Neural cell (in vitro differentiated cells): ENCODE data around the gene PAK1. TPM values are rescaled to one million over a fixed set of nuclear protein-coding genes. Genes with fewer than 3 reads are reported as not detected.

Experiments used
- H2AFZ ChIP-seq: fragments of 200-600, 300-800 bp; sonication (generic), shearing (Covaris generic); 2 replicates; pipeline ENCODE4 v1.6.0; 2014; ENCODE audit warnings: low read depth, mild to moderate bottlenecking, antibody characterized with exemption, low read length, moderate library complexity
- H3F3A ChIP-seq: fragments of 200-600 bp; shearing (Covaris generic); 2 replicates; pipeline ENCODE4 v1.6.1; 2016; ENCODE audit warnings: mild to moderate bottlenecking, moderate library complexity, mixed read lengths, antibody characterized with exemption, low read length; ENCODE audit not compliant: insufficient read depth, poor library complexity, severe bottlenecking
- H3K27ac ChIP-seq: fragments of 200-600, 300-800 bp; sonication (generic), shearing (Covaris generic); 2 replicates; pipeline ENCODE4 v1.5.1; 2014; ENCODE audit warnings: mild to moderate bottlenecking, low read length, moderate library complexity
- H3K27me3 ChIP-seq: fragments of 300-800, 200-600 bp; sonication (generic), shearing (Covaris generic); 2 replicates; pipeline ENCODE4 v1.6.0; 2014; ENCODE audit warnings: mild to moderate bottlenecking, low read depth, low read length, moderate library complexity; ENCODE audit not compliant: insufficient read depth
- H3K36me3 ChIP-seq: fragments of 300-800, 200-600 bp; sonication (generic), shearing (Covaris generic); 2 replicates; pipeline ENCODE4 v1.5.1; 2014; ENCODE audit warnings: mild to moderate bottlenecking, antibody characterized with exemption, low read length, moderate library complexity; ENCODE audit not compliant: insufficient read depth
- H3K4me2 ChIP-seq: fragments of 300-800, 200-600 bp; sonication (generic), shearing (Covaris generic); 2 replicates; pipeline ENCODE4 v1.6.0; 2014; ENCODE audit warnings: mild to moderate bottlenecking, low read length
- H3K4me3 ChIP-seq: fragments of 300-800, 200-600 bp; sonication (generic), shearing (Covaris generic); 2 replicates; pipeline ENCODE4 v1.5.1; 2014; ENCODE audit warnings: mild to moderate bottlenecking, low read length, moderate library complexity
- H3K79me2 ChIP-seq: fragments of 200-600 bp; shearing (Covaris generic); replicated peaks from 2 replicates; pipeline ENCODE4 v1.6.0; 2014; ENCODE audit warnings: mild to moderate bottlenecking, low read length, moderate library complexity; ENCODE audit not compliant: insufficient read depth
- H3K9ac ChIP-seq: fragments of 300-800, 200-600 bp; sonication (generic), shearing (Covaris generic); 2 replicates; pipeline ENCODE4 v1.6.1; 2016; ENCODE audit warnings: mild to moderate bottlenecking, low read length, mixed read lengths
- H3K9me2 ChIP-seq: fragments of 200-600 bp; shearing (Covaris generic); 2 replicates; pipeline ENCODE4 v1.6.1; 2016; ENCODE audit warnings: mild to moderate bottlenecking, low read length, mixed read lengths; ENCODE audit not compliant: insufficient read depth
- H3K9me3 ChIP-seq: fragments of 200-600, 300-800 bp; sonication (generic), shearing (Covaris generic); 2 replicates; pipeline ENCODE4 v1.6.1; 2016; ENCODE audit warnings: mild to moderate bottlenecking, mixed run types, low read length, moderate library complexity, mixed read lengths
- H4K20me1 ChIP-seq: fragments of 200-600 bp; shearing (Covaris generic); 2 replicates; pipeline ENCODE4 v1.6.1; 2016; ENCODE audit warnings: mild to moderate bottlenecking, mixed run types; ENCODE audit not compliant: insufficient read depth
- EP300 ChIP-seq: fragments of 450-650 bp; conservative IDR thresholded peaks from 2 replicates; pipeline ENCODE4 v1.6.1; 2014; ENCODE audit warnings: antibody characterized with exemption, mild to moderate bottlenecking, moderate library complexity; ENCODE audit not compliant: poor library complexity, severe bottlenecking
- EZH2 ChIP-seq: fragments of 200-600, 300-800 bp; shearing (Covaris generic), sonication (generic); IDR thresholded peaks from 2 replicates; pipeline ENCODE4 v1.6.1; 2014; ENCODE audit warnings: antibody characterized with exemption, low read length, borderline replicate concordance, mild to moderate bottlenecking; ENCODE audit not compliant: insufficient read depth, poor library complexity, severe bottlenecking
- MXI1 ChIP-seq: fragments of 450-650 bp; conservative IDR thresholded peaks from 2 replicates; pipeline ENCODE4 v1.6.1; 2014; ENCODE audit warnings: antibody characterized with exemption, mild to moderate bottlenecking; ENCODE audit not compliant: poor library complexity, severe bottlenecking
- POLR2AphosphoS5 ChIP-seq: IDR thresholded peaks from 2 replicates; pipeline ENCODE4 v1.6.1; 2012
- RAD21 ChIP-seq: fragments of 450-650 bp; conservative IDR thresholded peaks from 2 replicates; pipeline ENCODE4 v1.6.1; 2014; ENCODE audit warnings: antibody characterized with exemption, mild to moderate bottlenecking, moderate library complexity
- SMC3 ChIP-seq: fragments of 450-650 bp; conservative IDR thresholded peaks from 2 replicates; pipeline ENCODE4 v1.6.1; 2014; ENCODE audit warnings: antibody characterized with exemption, mild to moderate bottlenecking, moderate library complexity; ENCODE audit not compliant: poor library complexity
- TAF1 ChIP-seq: IDR thresholded peaks from 2 replicates; pipeline ENCODE4 v1.6.1; 2012; ENCODE audit warnings: low read depth
- polyA plus RNA-seq: library from polyadenylated mRNA; depleted of rRNA; stranded (reverse); fragments of >200 nt; gene quantifications from 2 replicates; pipeline ENCODE4 v1.2.3, GENCODE V29; 2014
- TF ChIP-seq, protein P1 (sequence below): fragments of 450-650 bp; IDR thresholded peaks from 2 replicates; pipeline ENCODE4 v1.5.1; 2014; ENCODE audit warnings: antibody characterized with exemption, mild to moderate bottlenecking, moderate library complexity; ENCODE audit not compliant: poor library complexity, severe bottlenecking
- TF ChIP-seq, protein P2 (sequence below): IDR thresholded peaks from 2 replicates; pipeline ENCODE4 v1.6.1; 2012; ENCODE audit warnings: borderline replicate concordance

The PAK1 gene
- polyA plus RNA-seq, 1 donor from 2014 or later: 65.2 TPM

DNA sequence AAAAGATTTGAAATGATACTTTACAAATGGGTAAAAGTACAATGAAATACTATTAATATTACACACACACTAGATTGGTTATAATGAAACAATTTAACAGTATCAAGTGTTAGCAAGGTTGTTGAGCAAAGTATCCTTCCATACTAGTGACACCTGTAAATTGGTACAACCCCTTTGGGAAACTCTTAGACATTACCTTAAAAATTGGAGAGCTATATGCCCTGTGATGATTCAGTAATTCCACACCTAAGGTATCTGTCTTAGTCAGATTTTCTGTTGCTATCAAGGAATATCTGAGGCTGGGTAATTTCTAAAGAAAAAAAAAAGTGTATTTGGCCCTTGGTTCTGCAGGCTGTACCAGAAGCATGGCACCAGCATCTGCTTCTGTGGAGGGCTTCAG is 165.1 kb downstream of the PAK1 start:
- Histone ChIP-seq H2AFZ (no peak overlapping the region), H3K9me2 (no peaks in the 10 kb centered on the region), H3K79me2 (no peaks in the 10 kb centered on the region), H3K9ac (no peak overlapping the region), H3K9me3 (no peaks in the 10 kb centered on the region), H3F3A (no peaks in the 10 kb centered on the region), H3K27ac (no peak overlapping the region), H3K36me3 (no peaks in the 10 kb centered on the region), H3K4me2 (no peak overlapping the region), H3K27me3 (no peaks in the 10 kb centered on the region), H3K4me3 (no peak overlapping the region), H4K20me1 (no peaks in the 10 kb centered on the region)
- no peak for TF ChIP-seq EP300
- TF ChIP-seq POLR2AphosphoS5: no peak
- TF ChIP-seq SMC3: no peak
- TF ChIP-seq EZH2: no peak
- TF ChIP-seq, protein P1, sequence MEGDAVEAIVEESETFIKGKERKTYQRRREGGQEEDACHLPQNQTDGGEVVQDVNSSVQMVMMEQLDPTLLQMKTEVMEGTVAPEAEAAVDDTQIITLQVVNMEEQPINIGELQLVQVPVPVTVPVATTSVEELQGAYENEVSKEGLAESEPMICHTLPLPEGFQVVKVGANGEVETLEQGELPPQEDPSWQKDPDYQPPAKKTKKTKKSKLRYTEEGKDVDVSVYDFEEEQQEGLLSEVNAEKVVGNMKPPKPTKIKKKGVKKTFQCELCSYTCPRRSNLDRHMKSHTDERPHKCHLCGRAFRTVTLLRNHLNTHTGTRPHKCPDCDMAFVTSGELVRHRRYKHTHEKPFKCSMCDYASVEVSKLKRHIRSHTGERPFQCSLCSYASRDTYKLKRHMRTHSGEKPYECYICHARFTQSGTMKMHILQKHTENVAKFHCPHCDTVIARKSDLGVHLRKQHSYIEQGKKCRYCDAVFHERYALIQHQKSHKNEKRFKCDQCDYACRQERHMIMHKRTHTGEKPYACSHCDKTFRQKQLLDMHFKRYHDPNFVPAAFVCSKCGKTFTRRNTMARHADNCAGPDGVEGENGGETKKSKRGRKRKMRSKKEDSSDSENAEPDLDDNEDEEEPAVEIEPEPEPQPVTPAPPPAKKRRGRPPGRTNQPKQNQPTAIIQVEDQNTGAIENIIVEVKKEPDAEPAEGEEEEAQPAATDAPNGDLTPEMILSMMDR: no peak
- TF ChIP-seq RAD21: no peak
- TF ChIP-seq TAF1: no peak
- no peak for TF ChIP-seq MXI1
- TF ChIP-seq, protein P2, sequence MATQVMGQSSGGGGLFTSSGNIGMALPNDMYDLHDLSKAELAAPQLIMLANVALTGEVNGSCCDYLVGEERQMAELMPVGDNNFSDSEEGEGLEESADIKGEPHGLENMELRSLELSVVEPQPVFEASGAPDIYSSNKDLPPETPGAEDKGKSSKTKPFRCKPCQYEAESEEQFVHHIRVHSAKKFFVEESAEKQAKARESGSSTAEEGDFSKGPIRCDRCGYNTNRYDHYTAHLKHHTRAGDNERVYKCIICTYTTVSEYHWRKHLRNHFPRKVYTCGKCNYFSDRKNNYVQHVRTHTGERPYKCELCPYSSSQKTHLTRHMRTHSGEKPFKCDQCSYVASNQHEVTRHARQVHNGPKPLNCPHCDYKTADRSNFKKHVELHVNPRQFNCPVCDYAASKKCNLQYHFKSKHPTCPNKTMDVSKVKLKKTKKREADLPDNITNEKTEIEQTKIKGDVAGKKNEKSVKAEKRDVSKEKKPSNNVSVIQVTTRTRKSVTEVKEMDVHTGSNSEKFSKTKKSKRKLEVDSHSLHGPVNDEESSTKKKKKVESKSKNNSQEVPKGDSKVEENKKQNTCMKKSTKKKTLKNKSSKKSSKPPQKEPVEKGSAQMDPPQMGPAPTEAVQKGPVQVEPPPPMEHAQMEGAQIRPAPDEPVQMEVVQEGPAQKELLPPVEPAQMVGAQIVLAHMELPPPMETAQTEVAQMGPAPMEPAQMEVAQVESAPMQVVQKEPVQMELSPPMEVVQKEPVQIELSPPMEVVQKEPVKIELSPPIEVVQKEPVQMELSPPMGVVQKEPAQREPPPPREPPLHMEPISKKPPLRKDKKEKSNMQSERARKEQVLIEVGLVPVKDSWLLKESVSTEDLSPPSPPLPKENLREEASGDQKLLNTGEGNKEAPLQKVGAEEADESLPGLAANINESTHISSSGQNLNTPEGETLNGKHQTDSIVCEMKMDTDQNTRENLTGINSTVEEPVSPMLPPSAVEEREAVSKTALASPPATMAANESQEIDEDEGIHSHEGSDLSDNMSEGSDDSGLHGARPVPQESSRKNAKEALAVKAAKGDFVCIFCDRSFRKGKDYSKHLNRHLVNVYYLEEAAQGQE: no peak

- H4K20me1 ChIP-seq: no peaks in the 10 kb centered on the region
- H3K9me2 ChIP-seq: no peaks in the 10 kb centered on the region
- no peak overlapping the region for H3K4me2 ChIP-seq
- H2AFZ ChIP-seq: no peak overlapping the region
- no peaks in the 10 kb centered on the region for H3F3A ChIP-seq
- H3K27me3 ChIP-seq: no peaks in the 10 kb centered on the region
- H3K9me3 ChIP-seq: no peaks in the 10 kb centered on the region
- no peak overlapping the region for H3K27ac ChIP-seq
- no peak overlapping the region for H3K4me3 ChIP-seq
- TF ChIP-seq RAD21: no peak
- no peaks in the 10 kb centered on the region for H3K79me2 ChIP-seq
- no peak overlapping the region for H3K9ac ChIP-seq
- no peaks in the 10 kb centered on the region for H3K36me3 ChIP-seq
These were observed 170.6 kb downstream of the PAK1 start for GRCh38 chr11:77303328-77303727.

- Histone ChIP-seq H3F3A (no peaks in the 10 kb centered on the region), H3K4me2 (no peak overlapping the region), H3K9me2 (no peaks in the 10 kb centered on the region), H3K27me3 (no peaks in the 10 kb centered on the region), H2AFZ (no peak overlapping the region), H3K79me2 (no peaks in the 10 kb centered on the region), H4K20me1 (no peaks in the 10 kb centered on the region), H3K9ac (no peak overlapping the region), H3K9me3 (no peaks in the 10 kb centered on the region), H3K27ac (no peak overlapping the region), H3K4me3 (no peak overlapping the region), H3K36me3 (no peaks in the 10 kb centered on the region)
- TF ChIP-seq, protein P1: no peak
- TF ChIP-seq RAD21 (no peak), SMC3 (no peak), EP300 (no peak), MXI1 (no peak), EZH2 (no peak), TAF1 (no peak), POLR2AphosphoS5 (no peak)
- TF ChIP-seq, protein P2: no peak
These were observed 171.1 kb downstream of the PAK1 start for GRCh38 chr11:77302752-77303151.
